Body of pancreas (tissue), 4 donors: ENCODE results near the gene NELFA. TPM values are rescaled to one million over a fixed set of nuclear protein-coding genes. Genes with fewer than 3 reads are reported as not detected.

Experiments used
- ATAC-seq: fragments of 150-250 bp; one replicate; pipeline ENCODE4 v1.9.1; 2016
- DNase-seq, 4 donors: peaks; one replicate each; pipeline ENCODE4 v3.0.0-alpha.2; 2019
- H3K27ac ChIP-seq, 4 donors: fragments of 200-600 bp; sonication (generic); 1 replicate in 3 of 4; 2 replicates in 1 of 4; pipeline versions ENCODE4 v1.5.1 to v1.6.1; 2016 to 2019; ENCODE audit warnings: mild to moderate bottlenecking in 1 of 4, mixed read lengths in 1 of 4, moderate library complexity in 1 of 4
- H3K27me3 ChIP-seq, 2 donors: fragments of 200-600 bp; sonication (generic); one replicate each; pipeline ENCODE4 v1.6.0; 2016; ENCODE audit warnings: mild to moderate bottlenecking in 1 of 2
- H3K36me3 ChIP-seq, 2 donors: fragments of 200-600 bp; sonication (generic); replicated peaks in 1 of 2; 2 replicates each; pipeline ENCODE4 v1.5.1; 2016; ENCODE audit warnings: low read depth in 2 of 2; ENCODE audit not compliant: insufficient read depth in 1 of 2
- H3K4me1 ChIP-seq: fragments of 200-600 bp; sonication (generic); one replicate; pipeline ENCODE4 v1.6.0; 2016
- H3K4me3 ChIP-seq, 2 donors: fragments of 200-600 bp; sonication (generic); 1 replicate in 1 of 2; 2 replicates in 1 of 2; pipeline ENCODE4 v1.5.1; 2016 to 2019
- H3K9me3 ChIP-seq, 3 donors: fragments of 200-600 bp; sonication (generic); 1 replicate in 2 of 3; 2 replicates in 1 of 3; pipeline ENCODE4 v1.5.1; 2016
- CTCF ChIP-seq, 7 experiments: fragments of 450-650 bp in 4 of 7; fragments of 200-600 bp in 3 of 7; sonication (generic) in 3 of 7; IDR thresholded peaks; one replicate each; pipeline ENCODE4 v1.5.1; 2016 to 2019; ENCODE audit warnings: antibody characterized with exemption in 7 of 7
- POLR2A ChIP-seq, 3 donors: fragments of 450-650 bp; IDR thresholded peaks; one replicate each; pipeline ENCODE4 v1.6.1; 2016; ENCODE audit warnings: antibody characterized with exemption in 3 of 3, mild to moderate bottlenecking in 2 of 3
- whole genome bisulfite sequencing, 2 donors: methylation state at CpG; one replicate each; pipeline ENCODE4 v1.1.5; 2017; 5-methylcytosine and 5-hydroxymethylcytosine counted together
- intact Hi-C: fragments of 100-400 bp; cut with DNase I; formaldehyde crosslinking; loops from one replicate; pipeline ENCODE4 v1.15.1; 2023
- total RNA-seq, 2 donors: library from RNA; depleted of rRNA; stranded (reverse); fragments of >200 nt; gene quantifications; one replicate each; pipeline ENCODE4 v1.1.0, GENCODE V29; 2016

The NELFA gene
- total RNA-seq, 2 donors from 2014 or later: 19.7 to 74.5 TPM

GRCh38 chr4:1972414-1972813 is 36.4 kb downstream of the NELFA start:
- 95% methylated on average over 10 of the region's 10 CpGs for WGBS, 2 donors
- Histone ChIP-seq H3K9me3 (no peaks in the 10 kb centered on the region), H3K4me3 (no peak overlapping the region), H3K36me3 (peaks cover 0 to 10% of the 10 kb centered on the region in 2 donors), H3K27ac (no peak overlapping the region), H3K27me3 (no peaks in the 10 kb centered on the region), H3K4me1 (no peaks in the 10 kb centered on the region)
- intact Hi-C loops: no loop called here
- ATAC-seq (no peak), DNase-seq (no peak)
- TF ChIP-seq POLR2A (IDR thresholded peaks at IDR 0.05) (no peak), CTCF (IDR thresholded peaks at IDR 0.05) (no peak)

- H3K4me1 ChIP-seq: no peaks in the 10 kb centered on the region
- H3K36me3 ChIP-seq: peaks cover 0 to 8% of the 10 kb centered on the region in 2 donors
Observed at GRCh38 chr4:1971456-1972200, 37.1 kb downstream of the NELFA start.

GRCh38 chr4:1970926-1971325 is 37.8 kb downstream of the NELFA start:
- Histone ChIP-seq H3K4me3 (no peak overlapping the region), H3K9me3 (no peaks in the 10 kb centered on the region), H3K27ac (no peak overlapping the region), H3K4me1 (no peaks in the 10 kb centered on the region), H3K36me3 (peaks cover 0 to under 1% of the 10 kb centered on the region in 2 donors), H3K27me3 (no peaks in the 10 kb centered on the region)
- no peak for ATAC-seq
- intact Hi-C loops: no loop called here
- DNase-seq: no peak
- no peak for TF ChIP-seq POLR2A (IDR thresholded peaks at IDR 0.05)
- WGBS, 2 donors: 92 to 93% methylated on average over 6 of the region's 6 CpGs

More at GRCh38 chr4:1971456-1972200, 37.1 kb downstream of the NELFA start:
- no peak overlapping the region for H3K4me3 ChIP-seq
- WGBS, 2 donors: 93 to 94% methylated on average over 16 of the region's 16 CpGs
- peak; percentile 24 for ATAC-seq
- H3K27ac ChIP-seq: no peak overlapping the region
- no peaks in the 10 kb centered on the region for H3K27me3 ChIP-seq
- TF ChIP-seq POLR2A (IDR thresholded peaks at IDR 0.05) (no peak), CTCF (IDR thresholded peaks at IDR 0.05) (no peak)
- intact Hi-C loops: no loop called here
- H3K9me3 ChIP-seq: no peaks in the 10 kb centered on the region
- no peak for DNase-seq

GRCh38 chr4:1969928-1970723 is 38.6 kb downstream of the NELFA start:
- H3K27ac ChIP-seq: no peak overlapping the region
- no peaks in the 10 kb centered on the region for H3K9me3 ChIP-seq
- no peaks in the 10 kb centered on the region for H3K27me3 ChIP-seq
- intact Hi-C loops: no loop called here
- no peaks in the 10 kb centered on the region for H3K4me1 ChIP-seq
- WGBS, 2 donors: 93 to 94% methylated on average over 17 of the region's 17 CpGs
- no peak for ATAC-seq
- no peaks in the 10 kb centered on the region for H3K36me3 ChIP-seq
- no peak overlapping the region for H3K4me3 ChIP-seq
- TF ChIP-seq CTCF (IDR thresholded peaks at IDR 0.05): no peak
- no peak for DNase-seq

- Histone ChIP-seq H3K9me3 (no peaks in the 10 kb centered on the region), H3K36me3 (no peaks in the 10 kb centered on the region), H3K27me3 (no peaks in the 10 kb centered on the region), H3K4me3 (no peak overlapping the region), H3K27ac (no peak overlapping the region), H3K4me1 (peaks cover 6% of the 10 kb centered on the region)
- WGBS, 2 donors: 90 to 98% methylated on average over 7 of the region's 7 CpGs
- TF ChIP-seq CTCF (IDR thresholded peaks at IDR 0.05) (no peak), POLR2A (IDR thresholded peaks at IDR 0.05) (no peak)
- DNase-seq (no peak), ATAC-seq (no peak)
- intact Hi-C loops: no loop called here
Observed at GRCh38 chr4:1968686-1969295, 40.0 kb downstream of the NELFA start.
